HG02981 (cell line): ENCODE measurements around the gene PRTN3.

Experiments used
- ATAC-seq: cut with Tn5 transposase; IDR thresholded peaks from one replicate; pipeline ENCODE4 v1.9.1; 2021; ENCODE audit warnings: mild to moderate bottlenecking, moderate library complexity; ENCODE audit not compliant: unreplicated experiment

Gene PRTN3

GRCh38 chr19:861756-862580, 21.2 kb downstream of the PRTN3 start:
- no peak for ATAC-seq

GRCh38 chr19:862581-863314, 21.9 kb downstream of the PRTN3 start:
- ATAC-seq, result no peak

- no peak for ATAC-seq
Observed at GRCh38 chr19:863315-863620, 22.5 kb downstream of the PRTN3 start.

GRCh38 chr19:866769-867300, 26.0 kb downstream of the PRTN3 start:
- no peak for ATAC-seq

GRCh38 chr19:867301-867793, 26.5 kb downstream of the PRTN3 start:
- ATAC-seq, result no peak

- no peak for ATAC-seq
Observed at GRCh38 chr19:867855-868457, 27.2 kb downstream of the PRTN3 start.

GRCh38 chr19:868458-869244, 27.9 kb downstream of the PRTN3 start:
- no peak for ATAC-seq

- no peak for ATAC-seq
Observed at GRCh38 chr19:869245-870177, 28.7 kb downstream of the PRTN3 start.

GRCh38 chr19:870314-870713, 29.5 kb downstream of the PRTN3 start:
- ATAC-seq, result no peak

GRCh38 chr19:870963-871401, 30.2 kb downstream of the PRTN3 start:
- ATAC-seq, result no peak

- no peak for ATAC-seq
Observed at GRCh38 chr19:871446-872265, 30.9 kb downstream of the PRTN3 start.

GRCh38 chr19:872266-872951, 31.6 kb downstream of the PRTN3 start:
- no peak for ATAC-seq

- no peak for ATAC-seq
Observed at GRCh38 chr19:873084-873483, 32.3 kb downstream of the PRTN3 start.

- ATAC-seq, result no peak
Observed at GRCh38 chr19:873561-874041, 32.8 kb downstream of the PRTN3 start.

- ATAC-seq, result no peak
Observed at GRCh38 chr19:875265-875879, 34.6 kb downstream of the PRTN3 start.

- no peak for ATAC-seq
Observed at GRCh38 chr19:876089-876488, 35.3 kb downstream of the PRTN3 start.

- ATAC-seq, result no peak
Observed at GRCh38 chr19:876780-877314, 36.0 kb downstream of the PRTN3 start.
